HG02938 (cell line): ENCODE results near the gene ZNF429.
A peak's percentile ranks its signal among the peaks of the same experiment; 100 is the strongest.
"Not testable (repeated sequence)": the region's sequence is repeated elsewhere in the genome, so short reads cannot be mapped to it uniquely, and the experiment has no call there.

ENCODE experiments used
- ATAC-seq: cut with Tn5 transposase; IDR thresholded peaks from one replicate; pipeline ENCODE4 v1.9.1; 2021; ENCODE audit warnings: mild to moderate bottlenecking, moderate library complexity; ENCODE audit not compliant: unreplicated experiment

ZNF429 gene

GRCh38 chr19:21505459-21506451 lies at the start of gene ZNF429:
Gene ZNF429 (plus strand): TSS chr19:21505602. CDS start chr19:21505772, 170 bp downstream.
- ATAC-seq, result peak; percentile 99

- no peak for ATAC-seq
These were observed 44.7 kb upstream of the ZNF429 start for GRCh38 chr19:21460686-21461085.

- no peak for ATAC-seq
These were observed 42.9 kb upstream of the ZNF429 start for GRCh38 chr19:21462540-21462939.

GRCh38 chr19:21463449-21464105 lies 41.8 kb upstream of the ZNF429 start:
- ATAC-seq, result no peak

GRCh38 chr19:21466627-21467026 lies 38.8 kb upstream of the ZNF429 start:
- ATAC-seq, result no peak

GRCh38 chr19:21468791-21469190 lies 36.6 kb upstream of the ZNF429 start:
- ATAC-seq, result no peak

- ATAC-seq, result no peak
These were observed 32.9 kb upstream of the ZNF429 start for GRCh38 chr19:21472507-21472906.

GRCh38 chr19:21474671-21475181 lies 30.7 kb upstream of the ZNF429 start:
- ATAC-seq, result no peak

- not testable (repeated sequence) for ATAC-seq
These were observed 23.0 kb upstream of the ZNF429 start for GRCh38 chr19:21482361-21482760.

GRCh38 chr19:21482863-21483276 lies 22.5 kb upstream of the ZNF429 start:
- no peak for ATAC-seq

GRCh38 chr19:21483589-21484170 lies 21.7 kb upstream of the ZNF429 start:
- no peak for ATAC-seq

GRCh38 chr19:21484631-21485030 lies 20.8 kb upstream of the ZNF429 start:
- no peak for ATAC-seq

- ATAC-seq, result no peak
These were observed 19.5 kb upstream of the ZNF429 start for GRCh38 chr19:21485926-21486325.

- ATAC-seq, result no peak
These were observed 17.4 kb upstream of the ZNF429 start for GRCh38 chr19:21487969-21488368.

GRCh38 chr19:21491146-21491545 lies 14.3 kb upstream of the ZNF429 start:
- ATAC-seq, result no peak

GRCh38 chr19:21492947-21493906 lies 12.2 kb upstream of the ZNF429 start:
- no peak for ATAC-seq

GRCh38 chr19:21496876-21497275 lies 8.5 kb upstream of the ZNF429 start:
- ATAC-seq, result no peak

- ATAC-seq, result no peak
These were observed 6.8 kb upstream of the ZNF429 start for GRCh38 chr19:21498651-21499050.

GRCh38 chr19:21508198-21508597 lies 2.8 kb downstream of the ZNF429 start:
- ATAC-seq, result no peak

GRCh38 chr19:21511058-21511457 lies 5.7 kb downstream of the ZNF429 start:
- not testable (repeated sequence) for ATAC-seq
